Trophoblast cell (in vitro differentiated cells and primary cell): ENCODE measurements around the gene ANKRD39.
"Not testable (repeated sequence)": the region's sequence is repeated elsewhere in the genome, so short reads cannot be mapped to it uniquely, and the experiment has no call there.

ENCODE experiments used
- DNase-seq, 2 donors: peaks; one replicate each; pipeline ENCODE4 v3.0.0-alpha.2; 2016
- H2AFZ ChIP-seq: 2 replicates; pipeline ENCODE4 v1.6.1; 2013; ENCODE audit warnings: low read length, moderate library complexity, mild to moderate bottlenecking; ENCODE audit not compliant: insufficient read depth, poor library complexity
- H2AK5ac ChIP-seq: 2 replicates; pipeline ENCODE4 v1.6.1; 2013; ENCODE audit warnings: mild to moderate bottlenecking, low read length
- H2BK120ac ChIP-seq: 2 replicates; pipeline ENCODE4 v1.6.1; 2013; ENCODE audit warnings: low read length, mild to moderate bottlenecking, moderate library complexity; ENCODE audit not compliant: insufficient read depth, poor library complexity
- H2BK12ac ChIP-seq: 2 replicates; pipeline ENCODE4 v1.6.1; 2013; ENCODE audit warnings: mild to moderate bottlenecking, low read length, moderate library complexity
- H2BK5ac ChIP-seq: 2 replicates; pipeline ENCODE4 v1.6.1; 2013; ENCODE audit warnings: low read length, low read depth, moderate library complexity, mild to moderate bottlenecking; ENCODE audit not compliant: poor library complexity
- H3K14ac ChIP-seq: 2 replicates; pipeline ENCODE4 v1.6.1; 2013; ENCODE audit warnings: mild to moderate bottlenecking, low read length
- H3K18ac ChIP-seq: 2 replicates; pipeline ENCODE4 v1.6.1; 2013; ENCODE audit warnings: mild to moderate bottlenecking, low read length
- H3K23ac ChIP-seq: 2 replicates; pipeline ENCODE4 v1.6.1; 2013; ENCODE audit warnings: low read length
- H3K27ac ChIP-seq: 2 replicates; pipeline ENCODE4 v1.5.1; 2013; ENCODE audit warnings: low read depth, mild to moderate bottlenecking, inconsistent platforms, low read length, moderate library complexity
- H3K27me3 ChIP-seq: 2 replicates; pipeline ENCODE4 v1.6.1; 2013; ENCODE audit warnings: inconsistent platforms, mild to moderate bottlenecking, low read length, moderate library complexity; ENCODE audit not compliant: insufficient read depth
- H3K36me3 ChIP-seq, 2 experiments: 1 replicate in 1 of 2; 2 replicates in 1 of 2; pipeline ENCODE4 v1.6.1; 2013; ENCODE audit warnings: low read length in 2 of 2, mild to moderate bottlenecking in 2 of 2, moderate library complexity in 1 of 2; ENCODE audit not compliant: insufficient read depth in 2 of 2, control insufficient read depth in 1 of 2
- H3K4ac ChIP-seq: 2 replicates; pipeline ENCODE4 v1.6.1; 2013; ENCODE audit warnings: low read depth, mild to moderate bottlenecking, low read length, moderate library complexity
- H3K4me1 ChIP-seq, 2 experiments: 1 replicate in 1 of 2; 2 replicates in 1 of 2; pipeline ENCODE4 v1.6.1; 2013; ENCODE audit warnings: low read length in 2 of 2, mild to moderate bottlenecking in 2 of 2, moderate library complexity in 1 of 2; ENCODE audit not compliant: insufficient read depth in 2 of 2, control insufficient read depth in 1 of 2
- H3K4me2 ChIP-seq: 2 replicates; pipeline ENCODE4 v1.6.1; 2013; ENCODE audit warnings: inconsistent platforms, mild to moderate bottlenecking, low read length, moderate library complexity
- H3K4me3 ChIP-seq: 2 replicates; pipeline ENCODE4 v1.5.1; 2013; ENCODE audit warnings: mild to moderate bottlenecking, low read depth, low read length, inconsistent platforms
- H3K79me1 ChIP-seq: one replicate; pipeline ENCODE4 v1.6.1; 2013; ENCODE audit warnings: low read length
- H3K79me2 ChIP-seq: 2 replicates; pipeline ENCODE4 v1.6.1; 2013; ENCODE audit warnings: low read length, mild to moderate bottlenecking; ENCODE audit not compliant: control insufficient read depth, insufficient read depth, poor library complexity
- H3K9ac ChIP-seq: 2 replicates; pipeline ENCODE4 v1.6.1; 2013; ENCODE audit warnings: mild to moderate bottlenecking, low read length
- H3K9me3 ChIP-seq: 2 replicates; pipeline ENCODE4 v1.6.1; 2013; ENCODE audit warnings: low read depth, mild to moderate bottlenecking, control low read depth, inconsistent platforms, low read length; ENCODE audit not compliant: insufficient read depth
- H4K12ac ChIP-seq: 2 replicates; pipeline ENCODE4 v1.6.1; 2013; ENCODE audit warnings: low read depth, mild to moderate bottlenecking, low read length, moderate library complexity
- H4K8ac ChIP-seq: 2 replicates; pipeline ENCODE4 v1.6.1; 2013; ENCODE audit warnings: low read depth, mild to moderate bottlenecking, low read length, moderate library complexity
- H4K91ac ChIP-seq: one replicate; pipeline ENCODE4 v1.6.1; 2013; ENCODE audit warnings: low read depth, mild to moderate bottlenecking, low read length, moderate library complexity
- WGBS: extraction: QIAGEN DNeasy Blood & Tissue Kit; methylation state at CpG from one replicate; pipeline ENCODE4 v1.1.7; 2013; ENCODE audit warnings: missing lambda C conversion rate; ENCODE audit not compliant: insufficient read length, insufficient coverage; ENCODE audit errors: extremely low coverage; 5-methylcytosine and 5-hydroxymethylcytosine counted together

Gene ANKRD39

GRCh38 chr2:96863056-96863455, 5.2 kb upstream of the ANKRD39 start:
- not testable (repeated sequence) for DNase-seq, H3K27me3 ChIP-seq, H3K23ac ChIP-seq, H3K14ac ChIP-seq, H3K9me3 ChIP-seq, H3K79me1 ChIP-seq, H2BK5ac ChIP-seq, H3K9ac ChIP-seq, H3K18ac ChIP-seq, H3K4me2 ChIP-seq, H2AK5ac ChIP-seq, H2BK120ac ChIP-seq, H3K4me3 ChIP-seq, H3K27ac ChIP-seq, H4K91ac ChIP-seq, H3K4ac ChIP-seq, H4K8ac ChIP-seq, H2AFZ ChIP-seq, H2BK12ac ChIP-seq, H4K12ac ChIP-seq
- Histone ChIP-seq H3K79me2 (peaks cover 23% of the 10 kb centered on the region), H3K36me3 (peaks cover 77% of the 10 kb centered on the region in 2 experiments), H3K4me1 (peaks cover 17 to 26% of the 10 kb centered on the region in 2 experiments)
- no CpG with 5 or more reads among the region's 4 CpGs for WGBS

DNA sequence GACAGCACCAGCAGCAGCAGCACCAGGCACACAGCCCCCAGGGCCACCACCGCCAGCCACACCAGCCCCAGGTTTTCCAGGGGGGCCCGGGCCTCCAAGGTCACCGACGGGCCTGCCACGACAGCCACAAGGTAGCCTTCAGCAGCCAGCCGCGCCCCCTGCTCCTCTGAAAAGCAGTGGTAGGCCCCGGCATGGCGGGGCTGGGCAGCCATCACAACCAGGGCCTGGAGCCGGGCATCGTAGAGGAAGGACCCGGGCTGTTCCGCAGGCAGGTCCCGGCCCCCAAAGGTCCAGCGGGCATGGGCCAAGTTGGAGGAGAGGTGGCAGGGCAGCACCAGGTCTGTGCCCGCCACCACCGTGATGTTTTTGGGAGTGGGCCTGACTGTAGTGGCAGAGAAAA, 3.3 kb upstream of the ANKRD39 start:
- Histone ChIP-seq H3K36me3 (peaks cover 57 to 60% of the 10 kb centered on the region in 2 experiments), H3K27me3 (no peaks in the 10 kb centered on the region), H2BK12ac (no peak overlapping the region), H2AK5ac (no peak overlapping the region), H4K91ac (no peak overlapping the region), H2AFZ (no peak overlapping the region), H3K9me3 (no peaks in the 10 kb centered on the region), H3K4ac (no peak overlapping the region), H3K4me1 (peaks cover 11 to 17% of the 10 kb centered on the region in 2 experiments), H3K18ac (no peak overlapping the region), H3K4me3 (no peak overlapping the region), H3K79me1 (peaks cover 6% of the 10 kb centered on the region), H3K14ac (no peak overlapping the region), H4K8ac (no peak overlapping the region), H4K12ac (no peak overlapping the region), H3K23ac (no peak overlapping the region), H2BK120ac (no peak overlapping the region), H3K4me2 (no peak overlapping the region), H3K79me2 (peaks cover 8% of the 10 kb centered on the region), H3K9ac (no peak overlapping the region), H3K27ac (no peak overlapping the region), H2BK5ac (no peak overlapping the region)
- no peak for DNase-seq
- no CpG with 5 or more reads among the region's 17 CpGs for WGBS

GRCh38 chr2:96860065-96861029, 2.5 kb upstream of the ANKRD39 start:
- H4K8ac ChIP-seq: no peak overlapping the region
- no peak overlapping the region for H2AK5ac ChIP-seq
- H3K36me3 ChIP-seq: peaks cover 49 to 53% of the 10 kb centered on the region in 2 experiments
- peaks cover 5% of the 10 kb centered on the region for H3K79me2 ChIP-seq
- no peak overlapping the region for H3K27ac ChIP-seq
- no peak overlapping the region for H2AFZ ChIP-seq
- H3K79me1 ChIP-seq: peaks cover 6% of the 10 kb centered on the region
- no peak overlapping the region for H3K4ac ChIP-seq
- H3K4me1 ChIP-seq: peaks cover 8 to 17% of the 10 kb centered on the region in 2 experiments
- H3K4me3 ChIP-seq: no peak overlapping the region
- H3K23ac ChIP-seq: no peak overlapping the region
- WGBS: no CpG with 5 or more reads among the region's 38 CpGs
- no peak overlapping the region for H3K4me2 ChIP-seq
- peak in 1 of 2 donors; percentile 29 for DNase-seq
- H2BK12ac ChIP-seq: no peak overlapping the region
- no peaks in the 10 kb centered on the region for H3K9me3 ChIP-seq
- no peak overlapping the region for H3K9ac ChIP-seq
- H2BK5ac ChIP-seq: no peak overlapping the region
- H2BK120ac ChIP-seq: no peak overlapping the region
- H4K12ac ChIP-seq: no peak overlapping the region
- H3K14ac ChIP-seq: no peak overlapping the region
- H3K27me3 ChIP-seq: no peaks in the 10 kb centered on the region
- peak overlapping the region; percentile 16 for H3K18ac ChIP-seq
- H4K91ac ChIP-seq: no peak overlapping the region

DNA sequence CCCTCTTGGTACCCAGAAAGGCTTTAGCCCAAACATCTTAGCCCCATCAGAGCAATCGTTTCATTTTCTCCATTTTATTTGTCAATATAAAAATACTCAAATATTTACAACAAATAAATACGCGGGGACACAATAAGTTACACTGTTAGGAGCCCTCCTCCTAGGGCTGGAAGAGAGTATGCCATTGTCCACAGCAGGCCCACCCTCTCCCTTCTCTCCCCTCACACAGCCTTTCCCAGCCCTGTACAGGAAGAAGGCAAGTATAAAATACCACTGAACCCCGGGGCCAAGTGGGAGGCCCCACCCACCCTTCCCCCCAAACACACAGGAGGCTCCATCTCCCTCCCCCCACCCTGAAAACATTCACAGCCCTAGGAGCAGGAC, 1.9 kb upstream of the ANKRD39 start:
- Histone ChIP-seq H3K79me2 (peaks cover 5% of the 10 kb centered on the region), H3K27me3 (no peaks in the 10 kb centered on the region), H3K18ac (no peak overlapping the region), H3K9me3 (no peaks in the 10 kb centered on the region), H3K14ac (no peak overlapping the region), H2BK5ac (no peak overlapping the region), H3K4me2 (no peak overlapping the region), H4K12ac (no peak overlapping the region), H3K23ac (no peak overlapping the region), H3K79me1 (peaks cover 6% of the 10 kb centered on the region), H3K27ac (peak overlapping the region; percentile 79), H3K36me3 (peaks cover 43 to 46% of the 10 kb centered on the region in 2 experiments), H3K9ac (no peak overlapping the region), H2BK12ac (no peak overlapping the region), H3K4me1 (peaks cover 8 to 17% of the 10 kb centered on the region in 2 experiments), H2AK5ac (no peak overlapping the region), H3K4me3 (no peak overlapping the region), H3K4ac (no peak overlapping the region), H4K91ac (no peak overlapping the region), H2AFZ (no peak overlapping the region), H2BK120ac (no peak overlapping the region), H4K8ac (no peak overlapping the region)
- 100% methylated on average over 3 of the region's 4 CpGs for WGBS
- no peak for DNase-seq
